HL-60 (cell line): ENCODE measurements around the gene DCXR.

ENCODE experiments used
- DNase-seq, 2 experiments: peaks; one replicate each; pipeline ENCODE4 v3.0.0-alpha.2; 2010 to 2020; ENCODE audit warnings: low read depth in 1 of 2, low spot score in 1 of 2
- H3K27ac ChIP-seq: fragments of 250-450 bp; sonication (Bioruptor Pico); replicated peaks from 2 replicates; pipeline ENCODE4 v1.5.1; 2020; ENCODE audit warnings: mild to moderate bottlenecking, moderate library complexity
- H3K27me3 ChIP-seq: fragments of 250-450 bp; sonication (Bioruptor Pico); 2 replicates; pipeline ENCODE4 v1.5.1; 2021; ENCODE audit warnings: mild to moderate bottlenecking, moderate library complexity; ENCODE audit not compliant: insufficient read depth, poor library complexity, severe bottlenecking
- H3K4me3 ChIP-seq: replicated peaks from 2 replicates; pipeline ENCODE4 v1.5.1; 2011; ENCODE audit warnings: mild to moderate bottlenecking, control low read depth, low read length; ENCODE audit not compliant: insufficient read depth
- CTCF ChIP-seq: IDR thresholded peaks from one replicate; pipeline ENCODE4 v1.5.1; 2011; ENCODE audit warnings: low read length, control low read depth, inconsistent platforms; ENCODE audit not compliant: insufficient read depth
- GABPA ChIP-seq: IDR thresholded peaks from 2 replicates; pipeline ENCODE4 v1.6.1; 2012; ENCODE audit warnings: low read depth
- POLR2AphosphoS5 ChIP-seq: IDR thresholded peaks from 2 replicates; pipeline ENCODE4 v1.6.1; 2012; ENCODE audit warnings: low read depth
- SPI1 ChIP-seq: IDR thresholded peaks from 2 replicates; pipeline ENCODE4 v1.6.1; 2012; ENCODE audit warnings: low read depth, mild to moderate bottlenecking, borderline replicate concordance
- TF ChIP-seq, protein P1 (sequence below): IDR thresholded peaks from 2 replicates; pipeline ENCODE4 v1.6.1; 2012; ENCODE audit warnings: low read depth; ENCODE audit not compliant: insufficient replicate concordance

Gene DCXR

GRCh38 chr17:82055965-82056728, 18.6 kb upstream of the DCXR start:
- H3K27me3 ChIP-seq = no peaks in the 10 kb centered on the region
- DNase-seq = no peak
- peak; percentile 6; the same call in 1 of the 2 replicates for TF ChIP-seq POLR2AphosphoS5
- no peak for TF ChIP-seq CTCF
- no peak overlapping the region for H3K27ac ChIP-seq
- H3K4me3 ChIP-seq = no peak overlapping the region

DNA sequence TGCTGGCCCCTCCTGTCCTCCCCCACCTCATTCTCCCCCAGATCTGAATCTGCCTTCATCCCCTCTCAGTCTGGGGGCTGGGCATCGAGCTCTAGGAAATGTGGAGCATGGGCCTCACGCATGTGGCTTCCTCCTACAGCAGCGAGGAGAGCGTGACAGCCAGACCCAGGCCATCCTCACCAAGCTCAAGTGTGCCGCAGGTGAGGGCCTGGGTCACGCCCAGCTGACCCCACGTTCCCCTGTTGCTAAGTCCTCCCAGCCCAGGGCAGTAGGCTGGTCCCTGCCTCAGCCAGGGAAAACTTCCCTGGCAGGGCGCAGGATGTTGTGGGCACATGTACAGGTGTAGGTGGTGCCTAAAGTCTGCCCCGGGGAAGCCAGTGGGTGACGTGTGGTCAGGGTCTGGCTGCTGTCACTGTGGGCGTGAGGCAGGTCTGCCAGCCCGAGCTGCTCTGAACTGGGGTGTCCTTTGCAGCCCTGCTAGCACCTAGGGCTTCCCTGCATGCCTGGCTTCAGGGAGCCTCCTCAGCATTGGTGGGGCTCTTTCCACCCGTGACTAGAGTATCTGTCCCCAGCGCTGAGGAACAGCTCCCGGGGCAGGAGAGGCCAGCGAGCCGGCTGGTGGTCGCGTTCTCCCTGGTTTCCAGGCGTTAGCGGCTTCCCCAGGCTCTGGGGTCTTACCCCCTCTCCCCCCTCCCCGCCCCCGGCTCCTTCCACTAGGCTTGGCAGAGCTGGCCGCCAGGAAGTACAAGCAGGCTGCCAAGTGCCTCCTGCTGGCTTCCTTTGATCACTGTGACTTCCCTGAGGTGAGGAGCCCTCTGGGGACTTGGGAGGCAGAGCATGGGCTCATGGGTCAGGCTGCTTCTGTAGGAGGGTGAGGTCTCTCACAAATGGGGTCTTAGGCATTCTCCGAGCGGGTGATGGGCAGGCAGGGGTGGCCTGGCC, 17.8 kb upstream of the DCXR start:
- DNase-seq = no peak
- TF ChIP-seq CTCF = no peak
- TF ChIP-seq POLR2AphosphoS5 = 0 out of 2 replicates have a peak, but pooled peaks have one; percentile 13
- H3K27me3 ChIP-seq = no peaks in the 10 kb centered on the region

GRCh38 chr17:82054351-82055022, 17.0 kb upstream of the DCXR start:
- Histone ChIP-seq H3K27me3 (no peaks in the 10 kb centered on the region), H3K27ac (no peak overlapping the region), H3K4me3 (no peak overlapping the region)
- TF ChIP-seq GABPA (no peak), SPI1 (no peak), POLR2AphosphoS5 (no peak; the same call in 1 of the 2 replicates), CTCF (no peak)
- TF ChIP-seq, protein P1, sequence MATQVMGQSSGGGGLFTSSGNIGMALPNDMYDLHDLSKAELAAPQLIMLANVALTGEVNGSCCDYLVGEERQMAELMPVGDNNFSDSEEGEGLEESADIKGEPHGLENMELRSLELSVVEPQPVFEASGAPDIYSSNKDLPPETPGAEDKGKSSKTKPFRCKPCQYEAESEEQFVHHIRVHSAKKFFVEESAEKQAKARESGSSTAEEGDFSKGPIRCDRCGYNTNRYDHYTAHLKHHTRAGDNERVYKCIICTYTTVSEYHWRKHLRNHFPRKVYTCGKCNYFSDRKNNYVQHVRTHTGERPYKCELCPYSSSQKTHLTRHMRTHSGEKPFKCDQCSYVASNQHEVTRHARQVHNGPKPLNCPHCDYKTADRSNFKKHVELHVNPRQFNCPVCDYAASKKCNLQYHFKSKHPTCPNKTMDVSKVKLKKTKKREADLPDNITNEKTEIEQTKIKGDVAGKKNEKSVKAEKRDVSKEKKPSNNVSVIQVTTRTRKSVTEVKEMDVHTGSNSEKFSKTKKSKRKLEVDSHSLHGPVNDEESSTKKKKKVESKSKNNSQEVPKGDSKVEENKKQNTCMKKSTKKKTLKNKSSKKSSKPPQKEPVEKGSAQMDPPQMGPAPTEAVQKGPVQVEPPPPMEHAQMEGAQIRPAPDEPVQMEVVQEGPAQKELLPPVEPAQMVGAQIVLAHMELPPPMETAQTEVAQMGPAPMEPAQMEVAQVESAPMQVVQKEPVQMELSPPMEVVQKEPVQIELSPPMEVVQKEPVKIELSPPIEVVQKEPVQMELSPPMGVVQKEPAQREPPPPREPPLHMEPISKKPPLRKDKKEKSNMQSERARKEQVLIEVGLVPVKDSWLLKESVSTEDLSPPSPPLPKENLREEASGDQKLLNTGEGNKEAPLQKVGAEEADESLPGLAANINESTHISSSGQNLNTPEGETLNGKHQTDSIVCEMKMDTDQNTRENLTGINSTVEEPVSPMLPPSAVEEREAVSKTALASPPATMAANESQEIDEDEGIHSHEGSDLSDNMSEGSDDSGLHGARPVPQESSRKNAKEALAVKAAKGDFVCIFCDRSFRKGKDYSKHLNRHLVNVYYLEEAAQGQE = no peak
- no peak for DNase-seq

More for the DNA sequence above, 17.8 kb upstream of the DCXR start:
- no peak overlapping the region for H3K4me3 ChIP-seq
- no peak overlapping the region for H3K27ac ChIP-seq

- no peak for TF ChIP-seq GABPA
- TF ChIP-seq, protein P1 = no peak
- TF ChIP-seq SPI1 = no peak
- no peak for TF ChIP-seq CTCF
- TF ChIP-seq POLR2AphosphoS5 = no peak
- DNase-seq = no peak
- Histone ChIP-seq H3K27me3 (no peaks in the 10 kb centered on the region), H3K27ac (no peak overlapping the region), H3K4me3 (no peak overlapping the region)
These were observed 16.2 kb upstream of the DCXR start for GRCh38 chr17:82053556-82054263.
